BJ (cell line): Measurements from ENCODE around the gene DDX19B. TPM values are rescaled to one million over a fixed set of nuclear protein-coding genes. Genes with fewer than 3 reads are reported as not detected.
"Not testable (repeated sequence)": the region's sequence is repeated elsewhere in the genome, so short reads cannot be mapped to it uniquely, and the experiment has no call there.

Experiments used
- CTCF ChIA-PET: fragments of 350-600 bp; formaldehyde crosslinking; extraction: SDS; loops from one replicate; lab custom pipeline; 2021; ENCODE audit warnings: antibody characterized with exemption, inconsistent platforms; lab: Yijun Ruan, JAX
- POLR2A ChIA-PET: fragments of 300-600 bp; sonication (Branson Sonifier 250); formaldehyde crosslinking; extraction: SDS; loops from one replicate; lab custom pipeline; 2021; ENCODE audit warnings: antibody characterized with exemption; lab: Charles Lee
- DNase-seq: peaks from one replicate; pipeline ENCODE4 v3.0.0-alpha.2; 2011; ENCODE audit warnings: low read depth
- H3K27me3 ChIP-seq: 2 replicates; pipeline ENCODE4 v1.6.0; 2011; ENCODE audit warnings: low read length; ENCODE audit not compliant: control insufficient read depth, insufficient read depth
- H3K36me3 ChIP-seq: 2 replicates; pipeline ENCODE4 v1.5.1; 2011; ENCODE audit warnings: low read length; ENCODE audit not compliant: control insufficient read depth, insufficient read depth
- H3K4me3 ChIP-seq: 2 replicates; pipeline ENCODE4 v1.5.1; 2011; ENCODE audit warnings: low read depth, mild to moderate bottlenecking, control low read depth, low read length
- CTCF ChIP-seq: IDR thresholded peaks from 2 replicates; pipeline ENCODE4 v1.5.1; 2011; ENCODE audit warnings: low read depth, mild to moderate bottlenecking, control low read depth, inconsistent platforms, low read length, moderate library complexity; ENCODE audit not compliant: insufficient read depth
- polyA plus RNA-seq: library from polyadenylated mRNA; depleted of rRNA; stranded (reverse); fragments of >200 nt; gene quantifications from 2 replicates; pipeline ENCODE4 v1.2.3, GENCODE V29; 2011

DDX19B gene
- polyA plus RNA-seq, 1 experiment: 55.9 TPM

- H3K36me3 ChIP-seq: peaks cover 56% of the 10 kb centered on the region
- H3K4me3 ChIP-seq: no peak overlapping the region
- ChIA-PET POLR2A (no interaction called here), CTCF (interaction anchor here (1.0 to 7.3 kb wide), 2 partner anchors 9 to 12 kb away, joined by 3 to 46 read pairs; no protein-coding TSS in a partner anchor)
- H3K27me3 ChIP-seq: no peaks in the 10 kb centered on the region
- DNase-seq: no peak
- no peak for TF ChIP-seq CTCF
Measured at GRCh38 chr16:70255574-70255973, 43.4 kb upstream of the DDX19B start.

GRCh38 chr16:70257391-70257790, 41.6 kb upstream of the DDX19B start:
- no peak for DNase-seq
- no peak for TF ChIP-seq CTCF
- POLR2A ChIA-PET: no interaction called here
- H3K27me3 ChIP-seq: no peaks in the 10 kb centered on the region
- H3K36me3 ChIP-seq: peaks cover 60% of the 10 kb centered on the region
- CTCF ChIA-PET: interaction anchor here (7.3 kb wide), 1 partner anchor 10 kb away, joined by 46 read pairs; no protein-coding TSS in a partner anchor
- no peak overlapping the region for H3K4me3 ChIP-seq

GRCh38 chr16:70258065-70258464, 40.9 kb upstream of the DDX19B start:
- no peaks in the 10 kb centered on the region for H3K27me3 ChIP-seq
- TF ChIP-seq CTCF: no peak
- no peak overlapping the region for H3K4me3 ChIP-seq
- DNase-seq: no peak
- POLR2A ChIA-PET: no interaction called here
- H3K36me3 ChIP-seq: peaks cover 57% of the 10 kb centered on the region
- CTCF ChIA-PET: interaction anchor here (0.7 to 7.3 kb wide), 2 partner anchors 9 to 27 kb away, joined by 3 to 46 read pairs; no protein-coding TSS in a partner anchor

- H3K27me3 ChIP-seq: no peaks in the 10 kb centered on the region
- TF ChIP-seq CTCF: no peak
- H3K36me3 ChIP-seq: peaks cover 54% of the 10 kb centered on the region
- POLR2A ChIA-PET: no interaction called here
- no peak overlapping the region for H3K4me3 ChIP-seq
- DNase-seq: no peak
- CTCF ChIA-PET: no interaction called here
Measured at GRCh38 chr16:70258946-70259345, 40.0 kb upstream of the DDX19B start.

GRCh38 chr16:70259903-70260302, 39.1 kb upstream of the DDX19B start:
- POLR2A ChIA-PET: not testable (repeated sequence)

GRCh38 chr16:70267516-70267915, 31.5 kb upstream of the DDX19B start:
- ChIA-PET CTCF (interaction anchor here (0.6 to 3.6 kb wide), 8 partner anchors 9 to 138 kb away, joined by 3 to 46 read pairs (median 4); partner anchors contain the start of genes AARS1 and EXOSC6), POLR2A (no interaction called here)
- DNase-seq: no peak
- Histone ChIP-seq H3K36me3 (peaks cover 55% of the 10 kb centered on the region), H3K4me3 (no peak overlapping the region), H3K27me3 (no peaks in the 10 kb centered on the region)
- TF ChIP-seq CTCF: peak; percentile 59

More at GRCh38 chr16:70259903-70260302, 39.1 kb upstream of the DDX19B start:
- H3K27me3 ChIP-seq, DNase-seq, H3K4me3 ChIP-seq: not testable (repeated sequence)
- CTCF ChIA-PET: interaction anchor here (1.0 kb wide), 1 partner anchor 8 kb away, joined by 3 read pairs; the partner anchor contains the start of gene EXOSC6
- H3K36me3 ChIP-seq: peaks cover 49% of the 10 kb centered on the region

- POLR2A ChIA-PET: not testable (repeated sequence)
Measured at GRCh38 chr16:70267922-70268321, 31.1 kb upstream of the DDX19B start.

More at GRCh38 chr16:70267922-70268321, 31.1 kb upstream of the DDX19B start:
- H3K4me3 ChIP-seq, H3K27me3 ChIP-seq, DNase-seq: not testable (repeated sequence)
- CTCF ChIA-PET: interaction anchor here (0.5 to 3.6 kb wide), 9 partner anchors 9 to 150 kb away, joined by 3 to 46 read pairs (median 4); partner anchors contain the start of genes AARS1 and EXOSC6
- H3K36me3 ChIP-seq: peaks cover 53% of the 10 kb centered on the region
